ENCODE measurements around the gene GEMIN7. TPM values are rescaled to one million over a fixed set of nuclear protein-coding genes. Genes with fewer than 3 reads are reported as not detected.
A peak's percentile ranks its signal among the peaks of the same experiment; 100 is the strongest.

GEMIN7 gene
- 11.7 TPM for total RNA-seq

GRCh38 chr19:45079063-45079910 is at the start of gene GEMIN7:
Gene GEMIN7, plus strand, starts transcription at chr19:45079260. Its CDS starts 10,855 bp downstream, at chr19:45090115.
- peak; percentile 81 for ATAC-seq
- peak; percentile 76 for DNase-seq (ENCODE audit: low spot score)

GRCh38 chr19:45030825-45031224 is 48.2 kb upstream of the GEMIN7 start:
- no peak for DNase-seq (ENCODE audit: low spot score)
- ATAC-seq, result no peak

GRCh38 chr19:45032421-45032820 is 46.6 kb upstream of the GEMIN7 start:
- ATAC-seq, result no peak
- no peak for DNase-seq (ENCODE audit: low spot score)

- DNase-seq (ENCODE audit: low spot score) (no peak), ATAC-seq (no peak)
These were observed 43.3 kb upstream of the GEMIN7 start for GRCh38 chr19:45035755-45036154.

- no peak for DNase-seq (ENCODE audit: low spot score)
- ATAC-seq, result no peak
These were observed 41.5 kb upstream of the GEMIN7 start for GRCh38 chr19:45037393-45038169.

GRCh38 chr19:45038931-45039893 is 39.8 kb upstream of the GEMIN7 start, which contains the start of gene CLASRP:
Gene CLASRP, plus strand, starts transcription at chr19:45039045. Its CDS starts 1,168 bp downstream, at chr19:45040213.
- ATAC-seq, result peak; percentile 96
- peak; percentile 91 for DNase-seq (ENCODE audit: low spot score)

GRCh38 chr19:45040059-45040771 is 38.8 kb upstream of the GEMIN7 start:
- ATAC-seq (no peak), DNase-seq (ENCODE audit: low spot score) (no peak)

- DNase-seq (ENCODE audit: low spot score) (no peak), ATAC-seq (no peak)
These were observed 37.9 kb upstream of the GEMIN7 start for GRCh38 chr19:45041125-45041524.

GRCh38 chr19:45045671-45046353 is 33.2 kb upstream of the GEMIN7 start:
- ATAC-seq (peak; percentile 79), DNase-seq (ENCODE audit: low spot score) (peak; percentile 85)

GRCh38 chr19:45046355-45046754 is 32.7 kb upstream of the GEMIN7 start:
- ATAC-seq, result no peak
- DNase-seq (ENCODE audit: low spot score), result no peak

- DNase-seq (ENCODE audit: low spot score) (no peak), ATAC-seq (no peak)
These were observed 31.8 kb upstream of the GEMIN7 start for GRCh38 chr19:45047188-45047797.

GRCh38 chr19:45049073-45049736 is 29.9 kb upstream of the GEMIN7 start:
- DNase-seq (ENCODE audit: low spot score), result peak; percentile 91
- peak; percentile 77 for ATAC-seq

- DNase-seq (ENCODE audit: low spot score), result no peak
- no peak for ATAC-seq
These were observed 29.0 kb upstream of the GEMIN7 start for GRCh38 chr19:45050036-45050435.

- ATAC-seq (no peak), DNase-seq (ENCODE audit: low spot score) (no peak)
These were observed 27.0 kb upstream of the GEMIN7 start for GRCh38 chr19:45051929-45052579.

GRCh38 chr19:45056831-45057230 is 22.2 kb upstream of the GEMIN7 start:
- DNase-seq (ENCODE audit: low spot score) (no peak), ATAC-seq (no peak)

- DNase-seq (ENCODE audit: low spot score) (no peak), ATAC-seq (no peak)
These were observed 21.6 kb upstream of the GEMIN7 start for GRCh38 chr19:45057444-45057843.

- DNase-seq (ENCODE audit: low spot score), result no peak
- ATAC-seq, result peak; percentile 4
These were observed 20.4 kb upstream of the GEMIN7 start for GRCh38 chr19:45058622-45059159.

Data from left lobe of liver (tissue), 2 donors.